K562 (cell line): ENCODE results near the gene CDK14. TPM values are rescaled to one million over a fixed set of nuclear protein-coding genes. Genes with fewer than 3 reads are reported as not detected.

ENCODE experiments used
- ATAC-seq: fragments of 200-7000 bp; cut with Tn5 transposase; 3 replicates; pipeline ENCODE4 v1.9.1; 2020; ENCODE audit warnings: moderate library complexity
- BruUV-seq: library from RNA; stranded (reverse); fragments of 400-500 nt; replicated peaks from 2 replicates; lab custom pipeline; 2021; lab: Mats Ljungman, UMichigan
- CTCF ChIA-PET: fragments of 300-600 bp; formaldehyde crosslinking; extraction: SDS; loops from one replicate; lab custom pipeline; 2021; ENCODE audit warnings: low intra/inter-chr PET ratio; lab: Yijun Ruan, JAX
- POLR2A ChIA-PET: fragments of 300-600, 350-650 bp; sonication (Branson Sonifier 250); formaldehyde crosslinking; extraction: SDS; loops from one replicate; lab custom pipeline; 2021; ENCODE audit warnings: antibody characterized with exemption, inconsistent platforms; lab: Yijun Ruan, JAX
- DNase-seq, 4 experiments: peaks; one replicate each; pipeline versions ENCODE4 v3.0.0 to v3.0.0-alpha.2; 2011 to 2018; ENCODE audit warnings: low spot score in 3 of 4, mixed read lengths in 3 of 4; ENCODE audit errors: extremely low read depth in 1 of 4
- FAIRE-seq: peaks from 2 replicates; lab custom pipeline; 2011; peaks lifted over from hg19 to GRCh38; lab: Jason Lieb, UNC
- H2AFZ ChIP-seq: 2 replicates; pipeline ENCODE4 v1.6.0; 2011; ENCODE audit warnings: low read depth, low read length, control low read depth, inconsistent platforms
- H3K27ac ChIP-seq: fragments of 200-600 bp; 3 replicates; pipeline ENCODE4 v1.8.0; 2011; ENCODE audit warnings: low read depth, mild to moderate bottlenecking, control low read depth, inconsistent platforms, low read length, moderate library complexity, mixed read lengths; ENCODE audit errors: extremely low read depth
- H3K27me3 ChIP-seq, 2 experiments: fragments of 300-600 bp in 1 of 2; 2 replicates in 1 of 2; 3 replicates in 1 of 2; pipeline versions ENCODE4 v1.6.0 to v1.8.0; 2011; ENCODE audit warnings: inconsistent platforms in 2 of 2, low read length in 2 of 2, mild to moderate bottlenecking in 1 of 2, mixed read lengths in 1 of 2, moderate library complexity in 1 of 2; ENCODE audit not compliant: control insufficient read depth in 2 of 2, insufficient read depth in 2 of 2
- H3K36me3 ChIP-seq: fragments of 300-600 bp; 3 replicates; pipeline ENCODE4 v1.8.0; 2011; ENCODE audit warnings: mild to moderate bottlenecking, low read length, inconsistent platforms; ENCODE audit not compliant: control insufficient read depth, insufficient read depth
- H3K4me1 ChIP-seq, 2 experiments: fragments of 200-600 bp in 1 of 2; replicated peaks in 1 of 2; 2 replicates in 1 of 2; 3 replicates in 1 of 2; pipeline versions ENCODE4 v1.5.1 to v1.8.0; 2011; ENCODE audit warnings: inconsistent platforms in 2 of 2, low read length in 2 of 2, mild to moderate bottlenecking in 1 of 2, mixed read lengths in 1 of 2, moderate library complexity in 1 of 2; ENCODE audit not compliant: control insufficient read depth in 2 of 2, insufficient read depth in 2 of 2
- H3K4me2 ChIP-seq: 2 replicates; pipeline ENCODE4 v1.6.1; 2011; ENCODE audit warnings: low read length, control low read depth, inconsistent platforms, mixed read lengths; ENCODE audit not compliant: insufficient read depth
- H3K4me3 ChIP-seq: fragments of 200-600 bp; sonication (generic), shearing (Covaris generic); 2 replicates; pipeline ENCODE4 v1.5.1; 2016; ENCODE audit warnings: control low read depth, inconsistent platforms
- H3K79me2 ChIP-seq: fragments of 200-600 bp; 3 replicates; pipeline ENCODE4 v1.8.0; 2011; ENCODE audit warnings: low read length, inconsistent platforms; ENCODE audit not compliant: control insufficient read depth, insufficient read depth
- H3K9ac ChIP-seq, 2 experiments: 2 replicates each; pipeline versions ENCODE4 v1.6.0 to v1.6.1; 2011; ENCODE audit warnings: low read depth in 2 of 2, low read length in 2 of 2, control low read depth in 1 of 2, inconsistent platforms in 1 of 2, mild to moderate bottlenecking in 1 of 2, mixed read lengths in 1 of 2; ENCODE audit not compliant: insufficient read depth in 1 of 2
- H3K9me1 ChIP-seq: one replicate; pipeline ENCODE4 v1.6.0; 2011; ENCODE audit warnings: inconsistent platforms, mild to moderate bottlenecking, low read length, moderate library complexity; ENCODE audit not compliant: control insufficient read depth, insufficient read depth
- H3K9me3 ChIP-seq: replicated peaks from 2 replicates; pipeline ENCODE4 v1.5.1; 2011; ENCODE audit warnings: low read depth, low read length, inconsistent platforms; ENCODE audit not compliant: control insufficient read depth, insufficient read depth
- H4K20me1 ChIP-seq: replicated peaks from 2 replicates; pipeline ENCODE4 v1.6.1; 2011; ENCODE audit warnings: low read length, inconsistent platforms, mixed read lengths; ENCODE audit not compliant: control insufficient read depth, insufficient read depth
- CSDE1 ChIP-seq, 2 experiments: fragments of 450-650 bp; IDR thresholded peaks; 2 replicates each; pipeline ENCODE4 v1.6.1; 2016; ENCODE audit warnings: mild to moderate bottlenecking in 1 of 2
- HNRNPLL ChIP-seq: fragments of 200-400 bp; formaldehyde crosslinking; IDR thresholded peaks from 2 replicates; pipeline ENCODE4 v1.6.1; 2017; ENCODE audit warnings: low read length, low read depth, mild to moderate bottlenecking; ENCODE audit not compliant: poor library complexity, severe bottlenecking
- HSF4 ChIP-seq: fragments of 250-450 bp; sonication (Bioruptor Pico); IDR thresholded peaks from 2 replicates; pipeline ENCODE4 v2.1.2; 2022; ENCODE audit warnings: mild to moderate bottlenecking, moderate library complexity, borderline replicate concordance
- MYC ChIP-seq, 2 experiments: fragments of 250-450 bp in 1 of 2; sonication (Bioruptor Pico) in 1 of 2; IDR thresholded peaks; 2 replicates each; pipeline versions ENCODE4 v1.5.1 to v1.6.1; 2012 to 2021; ENCODE audit warnings: low read depth in 2 of 2, borderline replicate concordance in 1 of 2, improper control_type of control experiment in 1 of 2, low read length in 1 of 2, mild to moderate bottlenecking in 1 of 2, moderate library complexity in 1 of 2
- POLR3G ChIP-seq: IDR thresholded peaks from 2 replicates; pipeline ENCODE4 v1.6.1; 2011; ENCODE audit not compliant: insufficient read length, insufficient replicate concordance; ENCODE audit errors: extremely low read depth
- SMARCA4 ChIP-seq: fragments of 450-650 bp; IDR thresholded peaks from 2 replicates; pipeline ENCODE4 v1.6.1; 2016
- SMARCB1 ChIP-seq: IDR thresholded peaks from 2 replicates; pipeline ENCODE4 v1.6.1; 2011; ENCODE audit warnings: improper control_type of control experiment, low read depth; ENCODE audit not compliant: insufficient read length
- TAL1 ChIP-seq: fragments of 450-650 bp; IDR thresholded peaks from 2 replicates; pipeline ENCODE4 v1.6.1; 2016; ENCODE audit warnings: mild to moderate bottlenecking
- ZBED1 ChIP-seq: IDR thresholded peaks from 2 replicates; pipeline ENCODE4 v1.6.1; 2014
- ZBTB17 ChIP-seq: fragments of 450-650 bp; formaldehyde crosslinking; IDR thresholded peaks from 2 replicates; pipeline ENCODE4 v1.4.0; 2020; ENCODE audit warnings: mild to moderate bottlenecking
- ZNF184 ChIP-seq: sonication (generic); formaldehyde crosslinking; IDR thresholded peaks from 2 replicates; pipeline ENCODE4 v1.5.0; 2020; ENCODE audit warnings: missing genetic modification reagents
- ZNF407 ChIP-seq: fragments of 450-650 bp; IDR thresholded peaks from 2 replicates; pipeline ENCODE4 v1.6.1; 2016; ENCODE audit warnings: low read depth
- ZNF584 ChIP-seq: fragments of 200-800 bp; sonication (Bioruptor generic); IDR thresholded peaks from 2 replicates; pipeline ENCODE4 v1.6.1; 2016; ENCODE audit warnings: low read depth, mild to moderate bottlenecking, missing genetic modification characterization, missing compliant biosample characterization
- WGBS: fragments of 100-300 bp; shearing (Covaris generic); methylation state at CpG from one replicate; pipeline ENCODE4 v1.1.6; 2016; ENCODE audit warnings: low coverage, mixed read lengths; ENCODE audit not compliant: insufficient coverage; ENCODE audit errors: missing lambda C conversion rate; 5-methylcytosine and 5-hydroxymethylcytosine counted together
- in situ Hi-C: fragments of 300-500 bp; cut with MboI; formaldehyde crosslinking; loops from 4 replicates; pipeline ENCODE4 v1.15.0; 2018; ENCODE audit warnings: inconsistent platforms, mixed read lengths
- intact Hi-C: fragments of 100-400 bp; cut with micrococcal nuclease; formaldehyde crosslinking; loops from 2 replicates; pipeline ENCODE4 v1.14.2; 2022
- polyA plus RNA-seq, 8 experiments: library from polyadenylated mRNA; depleted of rRNA in 4 of 8; stranded (reverse) in 5 of 8; unstranded in 3 of 8; fragments of >200 nt; fragmentation: Nextera tagmentation in 2 of 8; fragmentation: Illumina TruSeq in 1 of 8; extraction: Ambion mirVana in 2 of 8; extraction: Trizol in 1 of 8; gene quantifications; 2 replicates each; pipeline versions ENCODE4 v1.2.1 to v1.2.3, GENCODE V29; 2011 to 2014; ENCODE audit warnings: inconsistent platforms in 1 of 8, missing spikeins in 1 of 8
- total RNA-seq, 7 experiments: library from RNA; depleted of rRNA in 6 of 7; stranded (reverse); fragments of >200 nt in 6 of 7; fragmentation: Illumina TruSeq in 2 of 7; extraction: Trizol in 2 of 7; gene quantifications; 2 replicates each; pipeline versions ENCODE4 v1.2.1 to v1.2.3, GENCODE V29; 2011 to 2021; ENCODE audit warnings: low replicate concordance in 1 of 7
- TF ChIP-seq, protein P1 (sequence below): fragments of 250-450 bp; sonication (Bioruptor Pico); IDR thresholded peaks from 2 replicates; pipeline ENCODE4 v1.8.0; 2021; ENCODE audit warnings: mild to moderate bottlenecking, moderate library complexity

CDK14 gene
- total and polyA plus RNA-seq, 9 of the 15 experiments (the other 6 are each of a cell fraction or from before 2014, with no cell fraction given): 0.03 to 0.91 (median 0.16) TPM

DNA sequence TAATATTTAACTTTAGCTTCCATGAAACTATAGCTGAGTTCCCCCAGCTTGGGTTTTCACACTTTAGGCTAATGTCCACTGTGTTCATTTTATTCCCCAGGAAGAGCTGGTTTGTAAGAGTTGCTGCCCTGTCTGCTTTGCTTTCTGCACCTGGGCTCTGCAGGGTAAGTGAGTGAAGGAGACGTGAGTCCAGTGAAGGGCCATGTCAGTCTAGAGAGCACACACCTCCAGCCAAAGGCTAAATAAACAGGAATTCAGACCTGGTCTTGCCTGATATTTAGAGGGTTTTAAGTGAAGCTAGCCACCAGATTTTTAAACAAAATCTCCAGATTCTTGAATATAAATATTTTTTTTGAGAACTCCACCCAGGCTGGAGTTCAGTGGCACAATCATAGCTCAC, 643.7 kb downstream of the CDK14 start:
- Histone ChIP-seq H2AFZ (no peak overlapping the region), H3K36me3 (no peaks in the 10 kb centered on the region)
- 0% methylated on average over 1 of the region's 1 CpG for WGBS

More for the DNA sequence above, 643.7 kb downstream of the CDK14 start:
- Histone ChIP-seq H3K4me2 (no peak overlapping the region), H3K4me1 (no peaks in the 10 kb centered on the region), H3K4me3 (no peak overlapping the region), H3K9me1 (no peaks in the 10 kb centered on the region), H3K9me3 (no peaks in the 10 kb centered on the region), H3K27ac (no peak overlapping the region), H3K79me2 (no peaks in the 10 kb centered on the region), H3K9ac (no peak overlapping the region), H3K27me3 (peaks cover 11 to 12% of the 10 kb centered on the region in 2 experiments), H4K20me1 (no peaks in the 10 kb centered on the region)
- DNase-seq (no peak), FAIRE-seq (no peak), ATAC-seq (no peak)
- no peak for TF ChIP-seq HSF4 (CRISPR knock-in tag)
- no peak for TF ChIP-seq MYC (IDR thresholded peaks at IDR 0.05; ENCODE audit: low read depth, low read length)
- TF ChIP-seq MYC (CRISPR knock-in tag; IDR thresholded peaks at IDR 0.05; ENCODE audit: borderline replicate concordance, low read depth): no peak
- no peak for TF ChIP-seq ZBTB17
- no peak for TF ChIP-seq ZNF407
- TF ChIP-seq, protein P1, sequence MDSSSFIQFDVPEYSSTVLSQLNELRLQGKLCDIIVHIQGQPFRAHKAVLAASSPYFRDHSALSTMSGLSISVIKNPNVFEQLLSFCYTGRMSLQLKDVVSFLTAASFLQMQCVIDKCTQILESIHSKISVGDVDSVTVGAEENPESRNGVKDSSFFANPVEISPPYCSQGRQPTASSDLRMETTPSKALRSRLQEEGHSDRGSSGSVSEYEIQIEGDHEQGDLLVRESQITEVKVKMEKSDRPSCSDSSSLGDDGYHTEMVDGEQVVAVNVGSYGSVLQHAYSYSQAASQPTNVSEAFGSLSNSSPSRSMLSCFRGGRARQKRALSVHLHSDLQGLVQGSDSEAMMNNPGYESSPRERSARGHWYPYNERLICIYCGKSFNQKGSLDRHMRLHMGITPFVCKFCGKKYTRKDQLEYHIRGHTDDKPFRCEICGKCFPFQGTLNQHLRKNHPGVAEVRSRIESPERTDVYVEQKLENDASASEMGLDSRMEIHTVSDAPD: no peak
- TF ChIP-seq ZNF184: no peak
- TF ChIP-seq TAL1: no peak
- TF ChIP-seq SMARCA4: no peak
- no peak for TF ChIP-seq ZBED1
- TF ChIP-seq CSDE1 (IDR thresholded peaks at IDR 0.05): no peak
- TF ChIP-seq ZNF584 (CRISPR knock-in tag): no peak
- no peak for TF ChIP-seq POLR3G
- no peak for TF ChIP-seq HNRNPLL
- no peak for TF ChIP-seq SMARCB1
- intact Hi-C loops: no loop called here
- CTCF ChIA-PET: no interaction called here
- no TSS peak for BruUV-seq
- POLR2A ChIA-PET: interaction anchor here (0.6 kb wide), 2 partner anchors 15 to 1244 kb away, joined by 3 read pairs; no protein-coding TSS in a partner anchor
- in situ Hi-C loops: no loop called here
